ENCODE measurements around the gene PCNX3.

Gene PCNX3

DNA sequence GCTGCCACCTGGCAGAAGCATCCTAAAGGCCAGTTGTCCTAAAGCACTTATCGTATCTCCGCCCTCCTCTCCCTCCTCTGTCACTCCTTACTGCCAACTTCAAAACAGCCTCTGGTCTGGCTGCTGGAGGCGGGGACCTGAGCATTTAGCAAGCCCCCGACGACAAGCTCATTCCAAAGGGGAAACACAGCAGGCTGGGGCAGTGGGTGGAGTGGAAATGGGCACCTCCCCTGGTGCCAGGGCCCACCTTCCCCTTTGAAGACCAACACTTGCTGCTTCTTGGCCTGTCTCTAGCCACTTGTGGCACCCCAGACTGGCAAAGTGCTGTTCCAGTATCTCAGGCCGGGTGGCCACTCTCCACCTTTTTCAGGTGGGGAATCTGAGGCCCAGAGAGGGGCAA is 5.2 kb upstream of the PCNX3 start:
- H3K4me3 ChIP-seq (ENCODE audit: low read depth, low read length), result no peak overlapping the region
- TF ChIP-seq, protein P1, sequence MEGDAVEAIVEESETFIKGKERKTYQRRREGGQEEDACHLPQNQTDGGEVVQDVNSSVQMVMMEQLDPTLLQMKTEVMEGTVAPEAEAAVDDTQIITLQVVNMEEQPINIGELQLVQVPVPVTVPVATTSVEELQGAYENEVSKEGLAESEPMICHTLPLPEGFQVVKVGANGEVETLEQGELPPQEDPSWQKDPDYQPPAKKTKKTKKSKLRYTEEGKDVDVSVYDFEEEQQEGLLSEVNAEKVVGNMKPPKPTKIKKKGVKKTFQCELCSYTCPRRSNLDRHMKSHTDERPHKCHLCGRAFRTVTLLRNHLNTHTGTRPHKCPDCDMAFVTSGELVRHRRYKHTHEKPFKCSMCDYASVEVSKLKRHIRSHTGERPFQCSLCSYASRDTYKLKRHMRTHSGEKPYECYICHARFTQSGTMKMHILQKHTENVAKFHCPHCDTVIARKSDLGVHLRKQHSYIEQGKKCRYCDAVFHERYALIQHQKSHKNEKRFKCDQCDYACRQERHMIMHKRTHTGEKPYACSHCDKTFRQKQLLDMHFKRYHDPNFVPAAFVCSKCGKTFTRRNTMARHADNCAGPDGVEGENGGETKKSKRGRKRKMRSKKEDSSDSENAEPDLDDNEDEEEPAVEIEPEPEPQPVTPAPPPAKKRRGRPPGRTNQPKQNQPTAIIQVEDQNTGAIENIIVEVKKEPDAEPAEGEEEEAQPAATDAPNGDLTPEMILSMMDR (conservative IDR thresholded peaks at IDR 0.05; ENCODE audit: low read depth, low read length), result no peak
- DNase-seq (ENCODE audit: low read depth), result no peak

GRCh38 chr11:65611028-65611757 is 4.4 kb upstream of the PCNX3 start:
- no peak for DNase-seq (ENCODE audit: low read depth)
- TF ChIP-seq, protein P1 (conservative IDR thresholded peaks at IDR 0.05; ENCODE audit: low read depth, low read length), result no peak
- H3K4me3 ChIP-seq (ENCODE audit: low read depth, low read length), result peak overlapping the region; percentile 85

GRCh38 chr11:65611758-65612603 is 3.6 kb upstream of the PCNX3 start:
- TF ChIP-seq, protein P1 (conservative IDR thresholded peaks at IDR 0.05; ENCODE audit: low read depth, low read length), result no peak
- peak overlapping the region; percentile 85 for H3K4me3 ChIP-seq (ENCODE audit: low read depth, low read length)
- peak; percentile 59 for DNase-seq (ENCODE audit: low read depth)

- peak overlapping the region; percentile 85 for H3K4me3 ChIP-seq (ENCODE audit: low read depth, low read length)
- TF ChIP-seq, protein P1 (conservative IDR thresholded peaks at IDR 0.05; ENCODE audit: low read depth, low read length), result no peak
- no peak for DNase-seq (ENCODE audit: low read depth)
Measured at GRCh38 chr11:65612691-65613090, 2.9 kb upstream of the PCNX3 start.

- TF ChIP-seq, protein P1 (conservative IDR thresholded peaks at IDR 0.05; ENCODE audit: low read depth, low read length), result no peak
- no peak for DNase-seq (ENCODE audit: low read depth)
Measured at GRCh38 chr11:65613091-65613928, 2.3 kb upstream of the PCNX3 start.

GRCh38 chr11:65615950-65616574 is 486 bp downstream of the PCNX3 start:
- peak; percentile 21 for DNase-seq (ENCODE audit: low read depth)
- TF ChIP-seq, protein P1 (conservative IDR thresholded peaks at IDR 0.05; ENCODE audit: low read depth, low read length), result no peak
- peak overlapping the region; percentile 97 for H3K4me3 ChIP-seq (ENCODE audit: low read depth, low read length)

More at GRCh38 chr11:65613091-65613928, 2.3 kb upstream of the PCNX3 start:
- peak overlapping the region; percentile 85 for H3K4me3 ChIP-seq (ENCODE audit: low read depth, low read length)

Data from choroid plexus epithelial cell (primary cell).